Muscle of leg (tissue), 16 donors: Measurements from ENCODE around the gene PLRG1. TPM values are rescaled to one million over a fixed set of nuclear protein-coding genes. Genes with fewer than 3 reads are reported as not detected.
A peak's percentile ranks its signal among the peaks of the same experiment; 100 is the strongest.
"Not testable (repeated sequence)": the region's sequence is repeated elsewhere in the genome, so short reads cannot be mapped to it uniquely, and the experiment has no call there.

Experiments used
- DNase-seq: peaks from one replicate; pipeline ENCODE4 v3.0.0; 2013
- H3K27ac ChIP-seq: one replicate; pipeline ENCODE4 v1.5.1; 2013; ENCODE audit warnings: mild to moderate bottlenecking, low read length, control low read depth
- H3K27me3 ChIP-seq: one replicate; pipeline ENCODE4 v1.6.1; 2013; ENCODE audit warnings: low read length; ENCODE audit not compliant: control insufficient read depth, insufficient read depth
- H3K36me3 ChIP-seq: one replicate; pipeline ENCODE4 v1.6.1; 2013; ENCODE audit warnings: low read length; ENCODE audit not compliant: control insufficient read depth, insufficient read depth
- H3K4me1 ChIP-seq: one replicate; pipeline ENCODE4 v1.6.1; 2013; ENCODE audit warnings: low read length; ENCODE audit not compliant: control insufficient read depth, insufficient read depth
- H3K4me3 ChIP-seq: one replicate; pipeline ENCODE4 v1.5.1; 2013; ENCODE audit warnings: low read length, control low read depth
- H3K9me3 ChIP-seq: replicated peaks from 2 replicates; pipeline ENCODE4 v1.6.1; 2013; ENCODE audit warnings: low read depth, low read length; ENCODE audit not compliant: control insufficient read depth
- WGBS: methylation state at CpG from one replicate; pipeline ENCODE4 v1.1.5; 2013; ENCODE audit warnings: missing lambda C conversion rate; ENCODE audit not compliant: insufficient coverage; 5-methylcytosine and 5-hydroxymethylcytosine counted together
- long read RNA-seq, 11 donors: transcript quantifications; one replicate each; lab custom pipeline, GENCODE V29; 2026
- polyA plus RNA-seq, 8 donors: library from polyadenylated mRNA; unstranded; fragments of 120-200 nt; gene quantifications; one replicate each; pipeline versions ENCODE4 v1.2.1 to v1.2.3, GENCODE V29; 2013; ENCODE audit warnings: inconsistent platforms in 1 of 8, low replicate concordance in 1 of 8; ENCODE audit not compliant: insufficient read length in 8 of 8, insufficient read depth in 1 of 8
- total RNA-seq: library from RNA; stranded (reverse); fragments of 120-200 nt; gene quantifications from one replicate; pipeline ENCODE4 v1.2.4, GENCODE V29; 2013

PLRG1 gene
- total RNA-seq (61.3 TPM), polyA plus RNA-seq (10 to 100 TPM; 45.5 to 66.9 (median 54.1) TPM)
- long read RNA-seq, donor 1, transcript PLRG1-202 (15 exons, 3,351 nt): major isoform, 6 of 7 reads
- long read RNA-seq, donor 1, partial matches to known transcripts: 0 of 7 reads
- long read RNA-seq, donor 1, other reads (novel, unspliced or antisense): 0 of 7 reads
- long read RNA-seq, donor 2, partial matches to known transcripts: 0 of 2 reads
- long read RNA-seq, donor 2, other reads (novel, unspliced or antisense): 0 of 2 reads
- long read RNA-seq, donor 3, transcript PLRG1-202 (15 exons, 3,351 nt): major isoform, 13 of 14 reads
- long read RNA-seq, donor 3, partial matches to known transcripts: 0 of 14 reads
- long read RNA-seq, donor 3, other reads (novel, unspliced or antisense): 0 of 14 reads
- long read RNA-seq, donor 4, partial matches to known transcripts: 0 of 4 reads
- long read RNA-seq, donor 4, other reads (novel, unspliced or antisense): 0 of 4 reads
- long read RNA-seq, donor 5, transcript PLRG1-202 (15 exons, 3,351 nt): major isoform, 16 of 49 reads
- long read RNA-seq, donor 5, partial matches to known transcripts: 31 of 49 reads
- long read RNA-seq, donor 5, other reads (novel, unspliced or antisense): 0 of 49 reads
- long read RNA-seq, donor 6, transcript PLRG1-212 (2 exons, 570 nt): minor isoform, 5 of 40 reads
- long read RNA-seq, donor 6, transcript PLRG1-202 (15 exons, 3,351 nt): major isoform, 21 of 40 reads
- long read RNA-seq, donor 6, partial matches to known transcripts: 13 of 40 reads
- long read RNA-seq, donor 6, other reads (novel, unspliced or antisense): 0 of 40 reads
- long read RNA-seq, donor 7, transcript PLRG1-212 (2 exons, 570 nt): major isoform, 6 of 29 reads
- long read RNA-seq, donor 7, transcript PLRG1-202 (15 exons, 3,351 nt): major isoform, 6 of 29 reads
- long read RNA-seq, donor 7, partial matches to known transcripts: 17 of 29 reads
- long read RNA-seq, donor 7, other reads (novel, unspliced or antisense): 0 of 29 reads
- long read RNA-seq, donor 8, transcript PLRG1-202 (15 exons, 3,351 nt): major isoform, 10 of 11 reads
- long read RNA-seq, donor 8, partial matches to known transcripts: 0 of 11 reads
- long read RNA-seq, donor 8, other reads (novel, unspliced or antisense): 0 of 11 reads
- long read RNA-seq, donor 9, partial matches to known transcripts: 10 of 18 reads
- long read RNA-seq, donor 9, other reads (novel, unspliced or antisense): 0 of 18 reads
- long read RNA-seq, donor 10, transcript PLRG1-202 (15 exons, 3,351 nt): major isoform, 19 of 34 reads
- long read RNA-seq, donor 10, partial matches to known transcripts: 9 of 34 reads
- long read RNA-seq, donor 10, other reads (novel, unspliced or antisense): 0 of 34 reads
- long read RNA-seq, donor 11, transcript PLRG1-202 (15 exons, 3,351 nt): major isoform, 7 of 17 reads
- long read RNA-seq, donor 11, partial matches to known transcripts: 7 of 17 reads
- long read RNA-seq, donor 11, other reads (novel, unspliced or antisense): 0 of 17 reads

- DNase-seq: peak; percentile 99
- Histone ChIP-seq H3K36me3 (peaks cover 6% of the 10 kb centered on the region), H3K4me3 (peak within 1 kb of the TSS; percentile 77), H3K4me1 (peaks cover 6% of the 10 kb centered on the region), H3K27me3 (no peaks in the 10 kb centered on the region), H3K9me3 (no peaks in the 10 kb centered on the region), H3K27ac (peak within 1 kb of the TSS; percentile 61)
- under 1% methylated on average over 48 of the region's 51 CpGs for WGBS
These were observed at the start of gene PLRG1 for GRCh38 chr4:154549894-154550790. Gene PLRG1, minus strand, starts transcription at chr4:154550400. Its CDS starts 92 bp downstream, at chr4:154550308.

DNA sequence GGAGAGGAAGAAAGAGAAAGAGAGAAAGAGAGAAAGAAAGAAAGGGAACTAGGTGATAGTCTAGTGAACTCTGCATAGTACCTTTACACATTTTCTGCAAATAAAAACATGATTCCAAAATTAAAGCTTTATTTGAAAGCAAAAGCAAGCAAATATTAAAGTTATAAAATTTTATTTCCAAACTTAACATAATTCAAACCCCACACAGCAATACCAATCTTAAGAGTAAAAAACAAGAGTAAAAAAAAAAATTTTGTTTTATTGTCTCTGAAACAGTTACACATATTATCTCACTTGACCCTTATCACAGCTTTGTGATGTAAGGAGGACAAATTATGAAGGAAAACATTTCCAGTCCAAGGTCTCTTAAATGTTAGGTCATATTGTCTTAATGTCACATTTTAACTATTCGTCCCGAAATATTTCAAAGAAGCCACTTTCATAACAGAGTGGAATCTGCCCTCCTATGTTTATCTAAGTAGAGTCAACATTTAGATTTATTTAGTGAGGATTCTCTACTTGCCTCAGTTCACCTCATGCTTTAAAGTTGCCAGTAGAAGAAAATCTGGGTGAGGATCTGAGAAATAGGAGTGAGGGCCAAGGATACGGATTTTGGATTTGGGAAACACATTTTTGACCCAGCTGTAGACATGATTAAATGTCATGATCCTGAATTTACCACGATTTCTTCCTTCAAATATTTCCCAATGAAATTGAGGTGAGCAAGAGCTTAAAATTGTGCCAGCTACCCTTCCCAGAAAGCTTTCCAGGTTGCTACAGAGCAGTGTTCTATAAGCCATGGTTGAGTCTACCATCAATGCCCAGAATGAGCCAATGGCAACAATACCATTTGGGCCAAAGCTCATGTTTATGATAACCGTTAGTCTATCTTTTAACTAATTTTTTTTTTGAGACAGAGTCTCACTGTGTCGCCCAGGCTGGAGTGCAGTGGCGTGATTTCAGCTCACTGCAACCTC, 47.9 kb upstream of the PLRG1 start:
- no peaks in the 10 kb centered on the region for H3K4me1 ChIP-seq
- DNase-seq: no peak
- H3K27me3 ChIP-seq: no peaks in the 10 kb centered on the region
- 83% methylated on average over 3 of the region's 7 CpGs for WGBS
- no peaks in the 10 kb centered on the region for H3K9me3 ChIP-seq
- no peak overlapping the region for H3K4me3 ChIP-seq
- no peak overlapping the region for H3K27ac ChIP-seq
- H3K36me3 ChIP-seq: no peaks in the 10 kb centered on the region

DNA sequence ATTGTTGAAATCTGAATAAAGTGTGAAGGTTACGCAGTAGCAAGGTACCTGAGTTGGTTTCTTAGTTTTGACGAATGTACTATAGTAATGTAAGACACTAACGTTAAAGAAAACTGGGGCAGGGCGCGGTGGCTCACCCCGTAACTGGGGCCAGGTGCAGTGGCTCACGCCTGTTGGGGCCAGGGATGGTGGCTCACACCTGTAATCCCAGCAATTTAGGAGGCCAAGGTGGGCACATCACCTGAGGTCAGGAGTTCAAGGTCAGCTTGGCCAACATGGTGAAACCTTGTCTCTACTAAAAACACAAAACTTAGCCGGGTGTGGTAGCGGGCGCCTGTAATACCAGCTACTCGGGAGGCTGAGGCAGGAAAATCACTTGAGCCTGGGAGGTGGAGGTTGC, 47.1 kb upstream of the PLRG1 start:
- H3K9me3 ChIP-seq, H3K27ac ChIP-seq, H3K4me3 ChIP-seq, H3K27me3 ChIP-seq, H3K4me1 ChIP-seq, DNase-seq, H3K36me3 ChIP-seq: not testable (repeated sequence)
- 81% methylated on average over 9 of the region's 11 CpGs for WGBS

DNA sequence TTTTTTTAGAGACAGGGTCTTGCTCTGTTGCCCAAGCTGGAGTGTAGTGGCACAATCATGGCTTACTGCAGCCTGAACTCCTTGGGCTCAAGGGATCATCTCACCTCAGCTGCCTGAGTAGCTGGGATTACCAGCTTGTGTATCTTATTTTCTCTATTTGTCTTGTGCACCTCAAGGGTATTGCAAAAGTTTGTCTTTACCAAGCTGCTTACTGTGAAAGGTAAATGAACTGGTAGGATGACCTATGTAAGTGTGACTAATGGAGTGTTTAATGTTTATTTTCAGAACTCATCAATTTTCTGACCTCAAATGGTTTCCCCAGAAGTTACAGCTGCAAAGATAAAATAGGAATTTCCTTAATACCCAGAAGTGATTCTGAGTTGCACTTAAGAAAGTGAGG, 45.6 kb upstream of the PLRG1 start:
- Histone ChIP-seq H3K27ac (no peak overlapping the region), H3K4me3 (no peak overlapping the region), H3K36me3 (no peaks in the 10 kb centered on the region), H3K9me3 (no peaks in the 10 kb centered on the region), H3K4me1 (no peaks in the 10 kb centered on the region), H3K27me3 (no peaks in the 10 kb centered on the region)
- no peak for DNase-seq

DNA sequence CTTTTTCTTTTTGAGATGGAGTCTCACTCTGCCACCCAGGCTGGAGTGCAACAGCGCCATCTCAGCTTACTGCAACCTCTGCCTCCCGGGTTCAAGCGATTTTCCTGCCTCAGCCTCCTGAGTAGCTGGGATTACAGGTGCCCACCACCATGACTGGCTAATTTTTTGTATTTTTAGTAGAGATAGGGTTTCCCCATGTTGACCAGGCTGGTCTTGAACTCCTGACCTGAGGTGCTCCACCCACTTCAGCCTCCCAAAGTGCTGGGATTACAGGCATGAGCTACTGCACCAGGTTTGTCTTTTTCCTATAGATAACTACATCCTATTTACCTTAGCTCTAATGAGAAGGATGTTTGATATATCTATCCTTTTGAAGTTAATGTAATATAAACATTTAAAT, 44.1 kb upstream of the PLRG1 start:
- H3K9me3 ChIP-seq, DNase-seq, H3K36me3 ChIP-seq, H3K4me3 ChIP-seq, H3K4me1 ChIP-seq, H3K27ac ChIP-seq, H3K27me3 ChIP-seq: not testable (repeated sequence)
- 100% methylated on average over 1 of the region's 3 CpGs for WGBS

GRCh38 chr4:154593868-154594267, 43.7 kb upstream of the PLRG1 start:
- Histone ChIP-seq H3K4me3 (no peak overlapping the region), H3K4me1 (no peaks in the 10 kb centered on the region), H3K9me3 (no peaks in the 10 kb centered on the region), H3K27ac (no peak overlapping the region), H3K36me3 (no peaks in the 10 kb centered on the region), H3K27me3 (no peaks in the 10 kb centered on the region)
- WGBS: no CpG with 5 or more reads among the region's 2 CpGs
- no peak for DNase-seq

- Histone ChIP-seq H3K27me3 (no peaks in the 10 kb centered on the region), H3K4me1 (no peaks in the 10 kb centered on the region), H3K4me3 (no peak overlapping the region), H3K36me3 (no peaks in the 10 kb centered on the region), H3K27ac (no peak overlapping the region), H3K9me3 (no peaks in the 10 kb centered on the region)
- DNase-seq: no peak
- WGBS: 100% methylated on average over 1 of the region's 3 CpGs
These were observed 41.7 kb upstream of the PLRG1 start for GRCh38 chr4:154591890-154592289.

- Histone ChIP-seq H3K4me1 (no peaks in the 10 kb centered on the region), H3K9me3 (no peaks in the 10 kb centered on the region), H3K36me3 (no peaks in the 10 kb centered on the region), H3K27me3 (no peaks in the 10 kb centered on the region), H3K4me3 (no peak within 1 kb of the TSS), H3K27ac (no peak within 1 kb of the TSS)
- no peak for DNase-seq
- 100% methylated on average over 1 of the region's 3 CpGs for WGBS
These were observed 40.3 kb upstream of the PLRG1 start, which contains the start of gene FGA for GRCh38 chr4:154590329-154591006. Gene FGA, minus strand, starts transcription at chr4:154590742. Its CDS starts 55 bp downstream, at chr4:154590687.
